GM19397 (cell line): ENCODE measurements around the gene TBXAS1.

ENCODE experiments used
- ATAC-seq: cut with Tn5 transposase; IDR thresholded peaks from one replicate; pipeline ENCODE4 v1.9.1; 2021; ENCODE audit warnings: mild to moderate bottlenecking, moderate library complexity; ENCODE audit not compliant: unreplicated experiment

Gene TBXAS1

GRCh38 chr7:140018125-140019043 lies 189.3 kb downstream of the TBXAS1 start:
- no peak for ATAC-seq

GRCh38 chr7:140019172-140019571 lies 190.1 kb downstream of the TBXAS1 start:
- no peak for ATAC-seq

GRCh38 chr7:140019606-140020005 lies 190.5 kb downstream of the TBXAS1 start:
- no peak for ATAC-seq

- ATAC-seq = no peak
These were observed 192.5 kb downstream of the TBXAS1 start for GRCh38 chr7:140021603-140022002.

- no peak for ATAC-seq
These were observed 193.6 kb downstream of the TBXAS1 start for GRCh38 chr7:140022582-140023211.

GRCh38 chr7:140023728-140024127 lies 194.7 kb downstream of the TBXAS1 start:
- ATAC-seq = no peak

- no peak for ATAC-seq
These were observed 195.5 kb downstream of the TBXAS1 start for GRCh38 chr7:140024585-140024984.

GRCh38 chr7:140025241-140025640 lies 196.2 kb downstream of the TBXAS1 start:
- ATAC-seq = no peak

GRCh38 chr7:140025814-140026433 lies 196.9 kb downstream of the TBXAS1 start:
- no peak for ATAC-seq

GRCh38 chr7:140026935-140027334 lies 197.9 kb downstream of the TBXAS1 start:
- ATAC-seq = no peak

GRCh38 chr7:140027858-140028257 lies 198.8 kb downstream of the TBXAS1 start:
- ATAC-seq = no peak

- no peak for ATAC-seq
These were observed 199.2 kb downstream of the TBXAS1 start for GRCh38 chr7:140028311-140028710.

- no peak for ATAC-seq
These were observed 200.0 kb downstream of the TBXAS1 start for GRCh38 chr7:140029072-140029471.

- ATAC-seq = no peak
These were observed 202.3 kb downstream of the TBXAS1 start for GRCh38 chr7:140031364-140031763.

GRCh38 chr7:140033036-140033435 lies 204.0 kb downstream of the TBXAS1 start:
- ATAC-seq = no peak

- ATAC-seq = no peak
These were observed 204.8 kb downstream of the TBXAS1 start for GRCh38 chr7:140033779-140034363.

- no peak for ATAC-seq
These were observed 205.4 kb downstream of the TBXAS1 start for GRCh38 chr7:140034421-140034820.

GRCh38 chr7:140035400-140036223 lies 206.5 kb downstream of the TBXAS1 start:
- ATAC-seq = no peak

- no peak for ATAC-seq
These were observed 207.3 kb downstream of the TBXAS1 start for GRCh38 chr7:140036224-140036962.

- no peak for ATAC-seq
These were observed 210.0 kb downstream of the TBXAS1 start for GRCh38 chr7:140039066-140039465.
